WTC11 (cell line): ENCODE data around the gene OR4A15. TPM values are rescaled to one million over a fixed set of nuclear protein-coding genes. Genes with fewer than 3 reads are reported as not detected.

ENCODE experiments used
- ATAC-seq: fragments of 200-7000 bp; cut with Tn5 transposase; 2 replicates; pipeline ENCODE4 v1.10.0; 2021; ENCODE audit warnings: mild to moderate bottlenecking, moderate library complexity
- CTCF ChIA-PET: fragments of 300-600 bp; sonication (Branson Sonifier 250); formaldehyde crosslinking; loops from one replicate; lab custom pipeline; 2021; ENCODE audit warnings: antibody characterized with exemption; lab: Charles Lee
- POLR2A ChIA-PET: fragments of 350-600 bp; sonication (Branson Sonifier 250); formaldehyde crosslinking; loops from one replicate; lab custom pipeline; 2021; ENCODE audit warnings: antibody characterized with exemption; lab: Charles Lee
- DNase-seq: peaks from one replicate; pipeline ENCODE4 v3.0.0; 2021; ENCODE audit warnings: low spot score
- H3K27ac Mint-ChIP-seq: 2 replicates; pipeline ENCODE4 v1.8.0; 2021; ENCODE audit warnings: mixed read lengths
- H3K27me3 Mint-ChIP-seq: 2 replicates; pipeline ENCODE4 v1.8.0; 2021; ENCODE audit warnings: low read depth, mild to moderate bottlenecking, moderate library complexity, mixed read lengths
- H3K36me3 Mint-ChIP-seq: 2 replicates; pipeline ENCODE4 v1.8.0; 2021; ENCODE audit warnings: mixed read lengths
- H3K4me1 Mint-ChIP-seq: 2 replicates; pipeline ENCODE4 v1.8.0; 2022; ENCODE audit warnings: mixed read lengths
- H3K4me3 Mint-ChIP-seq: 2 replicates; pipeline ENCODE4 v1.8.0; 2021; ENCODE audit warnings: mild to moderate bottlenecking, moderate library complexity, mixed read lengths
- H3K9me3 Mint-ChIP-seq: 2 replicates; pipeline ENCODE4 v1.8.0; 2021; ENCODE audit warnings: mixed read lengths
- ATF1 ChIP-seq: sonication (generic); formaldehyde crosslinking; IDR thresholded peaks from 2 replicates; pipeline ENCODE4 v1.8.1; 2023; ENCODE audit warnings: mild to moderate bottlenecking, moderate library complexity, missing genetic modification reagents
- ATF3 ChIP-seq: sonication (generic); formaldehyde crosslinking; conservative IDR thresholded peaks from 2 replicates; pipeline ENCODE4 v1.8.1; 2022; ENCODE audit warnings: mild to moderate bottlenecking, missing genetic modification reagents
- CREM ChIP-seq: sonication (generic); formaldehyde crosslinking; IDR thresholded peaks from 2 replicates; pipeline ENCODE4 v1.8.1; 2022; ENCODE audit warnings: mild to moderate bottlenecking, missing genetic modification reagents, moderate library complexity
- ERG ChIP-seq: fragments of 250-450 bp; sonication (Bioruptor Pico); IDR thresholded peaks from 2 replicates; pipeline ENCODE4 v1.8.0; 2021; ENCODE audit warnings: mild to moderate bottlenecking
- FOXP4 ChIP-seq: sonication (generic); formaldehyde crosslinking; IDR thresholded peaks from 2 replicates; pipeline ENCODE4 v1.8.0; 2022; ENCODE audit warnings: mild to moderate bottlenecking, missing genetic modification reagents
- IRF1 ChIP-seq: sonication (generic); formaldehyde crosslinking; IDR thresholded peaks from 2 replicates; pipeline ENCODE4 v1.8.0; 2023; ENCODE audit warnings: missing genetic modification reagents
- NFYB ChIP-seq: sonication (generic); formaldehyde crosslinking; conservative IDR thresholded peaks from 2 replicates; pipeline ENCODE4 v1.8.0; 2022; ENCODE audit warnings: low read depth, missing genetic modification reagents
- NR1H2 ChIP-seq: sonication (generic); formaldehyde crosslinking; IDR thresholded peaks from 2 replicates; pipeline ENCODE4 v1.9.0; 2021; ENCODE audit warnings: mild to moderate bottlenecking, moderate library complexity, missing genetic modification reagents
- PRDM15 ChIP-seq: sonication (generic); formaldehyde crosslinking; IDR thresholded peaks from 2 replicates; pipeline ENCODE4 v1.8.0; 2022; ENCODE audit warnings: missing genetic modification reagents
- RORB ChIP-seq: fragments of 250-450 bp; sonication (Bioruptor Pico); IDR thresholded peaks from 2 replicates; pipeline ENCODE4 v1.9.0; 2021; ENCODE audit warnings: mild to moderate bottlenecking
- SMAD3 ChIP-seq: sonication (generic); formaldehyde crosslinking; IDR thresholded peaks from 2 replicates; pipeline ENCODE4 v1.8.0; 2022; ENCODE audit warnings: missing genetic modification reagents, mild to moderate bottlenecking, borderline replicate concordance
- TCF7 ChIP-seq: sonication (generic); formaldehyde crosslinking; IDR thresholded peaks from 2 replicates; pipeline ENCODE4 v1.8.0; 2022; ENCODE audit warnings: mild to moderate bottlenecking, low read depth, missing genetic modification reagents, moderate library complexity
- TP53 ChIP-seq: sonication (generic); formaldehyde crosslinking; IDR thresholded peaks from 2 replicates; pipeline ENCODE4 v1.8.1; 2023; ENCODE audit warnings: mild to moderate bottlenecking, missing genetic modification reagents
- ZBTB21 ChIP-seq: sonication (generic); formaldehyde crosslinking; IDR thresholded peaks from 2 replicates; pipeline ENCODE4 v1.8.1; 2023; ENCODE audit warnings: mild to moderate bottlenecking, missing genetic modification reagents, borderline replicate concordance
- ZNF219 ChIP-seq: sonication (generic); formaldehyde crosslinking; IDR thresholded peaks from 2 replicates; pipeline ENCODE4 v1.8.0; 2023; ENCODE audit warnings: missing genetic modification reagents, mild to moderate bottlenecking, borderline replicate concordance
- ZNF232 ChIP-seq: sonication (generic); formaldehyde crosslinking; IDR thresholded peaks from 2 replicates; pipeline ENCODE4 v1.8.0; 2022; ENCODE audit warnings: mild to moderate bottlenecking, missing genetic modification reagents
- ZNF263 ChIP-seq: sonication (generic); formaldehyde crosslinking; IDR thresholded peaks from 2 replicates; pipeline ENCODE4 v1.8.1; 2022; ENCODE audit warnings: low read depth, mild to moderate bottlenecking, moderate library complexity, missing genetic modification reagents
- ZNF396 ChIP-seq: fragments of 250-450 bp; sonication (Bioruptor Pico); IDR thresholded peaks from 2 replicates; pipeline ENCODE4 v1.8.0; 2021; ENCODE audit warnings: mild to moderate bottlenecking, moderate library complexity, borderline replicate concordance
- total RNA-seq: library from RNA; stranded (reverse); gene quantifications from 3 replicates; pipeline ENCODE4 v1.2.3, GENCODE V29; 2021

OR4A15 gene
- total RNA-seq, 1 experiment from 2014 or later: not detected

GRCh38 chr11:55342901-55343300 lies 24.9 kb upstream of the OR4A15 start, which contains the start of gene OR4A16:
Gene OR4A16, plus strand, starts transcription at chr11:55343201. Its CDS starts 0 bp downstream, at chr11:55343201.
- Mint-ChIP-seq H3K9me3 (peaks cover 74% of the 10 kb centered on the region), H3K4me3 (no peak within 1 kb of the TSS)

DNA sequence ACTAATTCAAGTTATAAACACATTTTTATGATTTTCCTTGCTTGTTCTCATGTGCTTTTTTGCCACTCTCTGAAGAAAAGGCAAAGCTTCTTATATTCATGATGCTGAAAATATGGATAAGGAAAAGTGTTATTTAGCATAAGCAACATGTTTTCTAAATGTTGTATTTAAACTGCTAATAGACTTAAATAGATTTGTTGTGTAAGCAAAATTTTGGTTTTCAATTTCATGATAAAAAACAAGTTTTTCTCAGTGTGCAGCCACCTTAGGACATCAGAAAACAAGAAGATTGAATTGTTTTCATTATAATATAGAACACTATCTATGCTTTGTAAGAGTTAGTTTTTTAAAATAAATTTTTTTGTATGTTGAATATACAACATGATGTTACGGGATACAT lies 22.5 kb upstream of the OR4A15 start:
- no peak overlapping the region for H3K27ac Mint-ChIP-seq

More at GRCh38 chr11:55342901-55343300, 24.9 kb upstream of the OR4A15 start, which contains the start of gene OR4A16:
- ChIA-PET CTCF (no interaction called here), POLR2A (no interaction called here)
- DNase-seq (no peak), ATAC-seq (no peak)
- Mint-ChIP-seq H3K27ac (no peak within 1 kb of the TSS), H3K4me1 (no peaks in the 10 kb centered on the region), H3K27me3 (peaks cover 18% of the 10 kb centered on the region), H3K36me3 (peaks cover 64% of the 10 kb centered on the region)
- TF ChIP-seq IRF1 (CRISPR knock-in tag) (no peak), TP53 (CRISPR knock-in tag) (no peak), NR1H2 (no peak), ZNF263 (no peak), FOXP4 (no peak), SMAD3 (CRISPR knock-in tag) (no peak), PRDM15 (CRISPR knock-in tag) (no peak), ZNF219 (CRISPR knock-in tag) (no peak), NFYB (CRISPR knock-in tag) (no peak), ATF1 (no peak), ZNF396 (CRISPR knock-in tag) (no peak), ZNF232 (CRISPR knock-in tag) (no peak), RORB (CRISPR knock-in tag) (no peak), ERG (no peak), TCF7 (CRISPR knock-in tag) (no peak), CREM (CRISPR knock-in tag) (no peak)

More for the DNA sequence above, 22.5 kb upstream of the OR4A15 start:
- Mint-ChIP-seq H3K4me3 (no peak overlapping the region), H3K36me3 (peaks cover 62% of the 10 kb centered on the region), H3K4me1 (no peaks in the 10 kb centered on the region), H3K9me3 (peaks cover 74% of the 10 kb centered on the region), H3K27me3 (peaks cover 21% of the 10 kb centered on the region)
- TF ChIP-seq ZBTB21 (no peak), ATF3 (CRISPR knock-in tag) (no peak)
- DNase-seq: no peak
- POLR2A ChIA-PET: no interaction called here
- ATAC-seq: no peak
- CTCF ChIA-PET: no interaction called here
